HG03469 (cell line): ENCODE measurements around the gene ELOVL6.
A peak's percentile ranks its signal among the peaks of the same experiment; 100 is the strongest.
"Not testable (repeated sequence)": the region's sequence is repeated elsewhere in the genome, so short reads cannot be mapped to it uniquely, and the experiment has no call there.

Experiments used
- ATAC-seq: cut with Tn5 transposase; IDR thresholded peaks from one replicate; pipeline ENCODE4 v1.9.1; 2021; ENCODE audit warnings: mild to moderate bottlenecking, moderate library complexity, moderate number of reproducible peaks; ENCODE audit not compliant: unreplicated experiment

Gene ELOVL6

GRCh38 chr4:110198435-110199416 lies at the start of gene ELOVL6:
ELOVL6 (minus strand) TSS chr4:110198615; CDS start chr4:110198335, 280 bp downstream.
- no peak for ATAC-seq

DNA sequence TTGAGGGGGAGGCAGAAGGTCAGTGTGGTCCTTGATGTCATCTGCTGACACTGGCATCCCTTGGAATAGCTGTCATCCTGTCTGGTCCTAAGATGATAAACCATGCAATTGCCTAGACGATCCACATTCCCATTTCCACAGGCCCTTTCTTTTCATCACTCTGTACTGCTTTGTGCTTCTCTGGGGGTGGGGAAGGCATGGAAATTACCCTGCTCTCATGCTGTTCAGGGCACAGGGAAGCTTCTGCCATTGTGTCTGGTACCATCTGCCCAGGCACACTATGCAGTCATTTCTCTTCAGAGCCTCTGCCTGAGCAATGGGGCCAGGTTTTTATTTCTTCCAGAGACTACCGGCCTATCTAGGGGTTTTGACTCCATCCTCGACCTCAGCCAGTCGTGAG lies 49.7 kb upstream of the ELOVL6 start:
- ATAC-seq, result no peak

DNA sequence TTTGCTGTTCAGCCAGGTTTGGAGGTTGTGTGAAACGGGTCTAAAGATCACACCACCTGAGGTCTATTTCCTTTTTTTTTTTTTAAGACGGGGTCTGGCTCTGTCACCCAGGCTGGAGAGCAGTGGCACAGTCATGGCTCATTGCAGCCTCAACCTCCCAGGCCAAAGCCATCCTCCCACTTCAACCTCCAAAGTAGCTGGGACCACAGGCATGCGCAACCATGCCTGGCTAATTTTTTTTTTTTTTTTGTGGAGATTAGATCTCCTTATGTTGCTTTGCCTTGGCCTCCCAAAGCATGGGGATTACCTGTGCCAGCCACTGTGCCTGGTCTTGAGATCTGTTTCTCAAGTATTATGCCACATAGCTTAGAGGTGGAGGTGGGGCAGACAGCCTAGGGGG lies 49.2 kb upstream of the ELOVL6 start:
- no peak for ATAC-seq

DNA sequence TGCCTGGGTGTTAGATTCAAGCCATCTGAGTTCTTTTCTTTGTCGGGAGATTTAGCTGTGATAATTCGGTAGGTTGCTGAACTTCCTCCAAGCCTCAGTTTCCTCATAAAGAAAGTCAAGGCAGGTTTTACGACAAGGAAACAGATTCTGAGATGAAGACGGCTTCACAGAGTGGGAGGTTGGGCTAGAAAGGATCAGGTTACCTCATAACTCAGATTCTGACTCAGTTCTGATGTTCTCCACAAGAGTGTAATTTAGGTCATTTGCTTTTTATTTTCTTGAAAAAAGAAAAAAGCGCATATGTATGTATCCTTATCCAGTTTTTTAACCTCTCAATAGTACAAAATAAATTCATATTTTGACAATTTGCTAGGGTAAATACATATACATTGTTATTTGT lies 47.2 kb upstream of the ELOVL6 start:
- no peak for ATAC-seq

GRCh38 chr4:110236324-110236723 lies 37.9 kb upstream of the ELOVL6 start:
- no peak for ATAC-seq

DNA sequence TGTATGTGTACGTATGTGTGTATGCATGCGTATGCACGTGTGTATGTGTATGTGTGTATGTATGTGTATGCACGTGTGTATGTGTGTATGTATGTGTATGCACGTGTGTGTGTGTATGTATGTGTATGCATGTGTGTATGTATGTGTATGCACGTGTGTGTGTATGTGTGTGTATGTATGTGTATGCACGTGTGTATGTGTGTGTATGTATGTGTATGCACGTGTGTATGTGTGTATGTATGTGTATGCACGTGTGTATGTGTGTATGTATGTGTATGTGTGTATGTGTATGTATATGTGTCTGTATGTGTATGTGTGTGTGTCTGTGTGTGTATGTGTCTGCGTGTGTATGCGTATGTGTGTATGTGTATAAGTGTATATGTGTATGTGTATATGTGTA lies 35.2 kb upstream of the ELOVL6 start:
- ATAC-seq, result not testable (repeated sequence)

DNA sequence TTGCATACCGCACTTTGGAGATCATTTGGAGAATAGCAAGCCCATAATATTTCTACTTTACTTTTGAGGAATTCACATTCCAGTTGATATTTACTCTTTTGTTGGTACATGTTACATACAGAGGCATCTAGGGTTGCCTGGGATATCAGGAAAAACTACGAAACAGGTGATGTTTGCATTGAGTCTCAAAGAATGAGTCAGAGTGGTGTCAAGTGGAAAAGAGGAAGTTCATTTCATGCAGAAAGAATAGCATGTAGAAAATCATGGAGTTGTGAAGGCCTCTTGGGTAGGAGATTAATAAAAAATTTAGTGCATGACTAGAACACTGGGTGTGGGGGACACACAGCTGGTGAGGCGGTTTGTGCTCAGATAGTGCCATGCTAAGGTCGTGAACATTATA lies 33.5 kb upstream of the ELOVL6 start:
- peak; percentile 51 for ATAC-seq

GRCh38 chr4:110229266-110229665 lies 30.9 kb upstream of the ELOVL6 start:
- no peak for ATAC-seq

DNA sequence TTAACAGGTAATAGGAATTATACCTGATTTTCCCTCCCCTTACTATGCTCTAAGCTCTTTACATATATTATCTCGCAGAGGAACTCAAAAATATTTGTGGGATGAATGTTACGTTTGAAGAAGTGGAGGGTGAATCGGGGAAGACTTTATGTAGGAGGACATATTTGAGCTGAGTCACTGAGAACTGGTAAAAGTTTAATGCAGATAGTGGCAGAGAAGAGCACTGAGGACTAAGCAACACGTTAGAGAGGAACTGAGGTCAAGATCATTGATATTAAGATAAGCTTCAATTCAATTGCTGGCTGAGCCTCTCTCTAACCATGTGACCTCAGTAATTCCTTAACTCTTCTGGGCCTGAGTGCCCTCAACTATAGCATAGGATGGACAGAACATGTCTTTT lies 26.4 kb upstream of the ELOVL6 start:
- no peak for ATAC-seq

GRCh38 chr4:110224142-110224541 lies 25.7 kb upstream of the ELOVL6 start:
- ATAC-seq, result no peak

DNA sequence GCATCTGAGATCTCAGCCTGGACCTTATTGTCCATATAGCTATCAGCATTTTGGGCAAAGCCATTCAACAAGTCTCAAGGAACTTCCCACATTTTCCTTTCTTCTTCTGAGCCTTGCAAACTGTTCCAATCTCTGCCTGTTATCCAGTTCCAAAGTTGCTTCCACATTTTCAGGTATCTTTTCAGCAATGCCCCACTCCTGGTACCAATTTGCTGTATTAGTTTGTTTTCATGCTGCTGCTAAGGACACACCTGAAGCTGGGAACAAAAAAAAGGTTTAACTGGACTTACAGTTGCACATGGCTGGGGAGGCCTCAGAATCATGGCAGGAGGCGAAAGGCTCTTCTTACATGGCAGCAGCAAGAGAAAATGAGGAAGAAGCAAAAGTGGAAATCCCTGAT lies 20.5 kb upstream of the ELOVL6 start:
- ATAC-seq, result not testable (repeated sequence)

- ATAC-seq, result not testable (repeated sequence)
These were observed 18.8 kb upstream of the ELOVL6 start for GRCh38 chr4:110217181-110217580.

- ATAC-seq, result no peak
These were observed 17.7 kb upstream of the ELOVL6 start for GRCh38 chr4:110216129-110216528.

DNA sequence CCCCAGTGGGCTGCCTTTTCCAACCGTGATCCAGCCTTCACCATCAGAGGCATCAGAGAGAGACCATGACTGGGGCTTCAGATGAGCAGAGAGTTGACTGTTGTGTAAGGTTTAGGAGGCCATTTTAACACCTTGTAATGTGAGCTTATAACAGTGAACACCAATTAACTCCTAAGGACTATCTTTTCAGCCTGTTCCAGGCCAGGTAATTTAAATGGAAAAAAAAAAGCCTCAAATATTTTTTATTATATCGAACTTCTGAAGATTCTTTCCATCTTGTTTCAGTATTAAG lies 13.3 kb upstream of the ELOVL6 start:
- ATAC-seq, result no peak

DNA sequence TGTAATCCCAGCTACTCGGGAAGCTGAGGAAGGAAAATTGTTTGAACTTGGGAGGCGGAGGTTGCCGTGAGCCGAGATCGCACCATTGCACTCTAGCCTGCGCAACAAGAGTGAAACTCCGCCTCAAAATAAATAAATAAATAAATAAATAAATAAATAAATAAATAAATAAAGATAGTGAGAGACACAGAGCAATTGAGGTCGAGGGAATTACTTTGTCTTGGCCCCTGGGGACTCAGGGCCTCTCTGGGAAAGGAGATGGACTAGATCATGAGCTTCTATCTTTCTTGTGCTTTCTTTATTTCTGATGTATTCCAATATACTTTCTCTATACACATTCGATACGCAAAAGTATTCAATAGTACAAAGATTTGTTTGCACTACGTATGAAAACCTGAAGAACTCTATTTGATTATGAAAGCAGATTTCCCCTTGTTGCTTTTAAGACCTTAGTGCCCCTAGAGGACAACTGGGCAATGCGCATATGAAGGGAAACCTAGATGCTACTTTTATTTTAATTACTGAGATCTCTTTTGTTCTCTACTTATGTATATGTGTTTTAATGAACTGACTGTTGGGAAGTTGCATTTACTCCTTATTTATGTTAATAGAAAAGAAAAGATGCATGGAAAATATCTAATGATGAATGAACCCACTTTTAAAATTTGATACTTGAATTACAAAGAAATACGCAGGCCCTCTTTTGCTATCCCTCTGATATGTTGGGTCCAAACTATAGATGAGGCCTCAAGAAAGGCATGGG lies 12.8 kb upstream of the ELOVL6 start:
- ATAC-seq, result peak; percentile 66

DNA sequence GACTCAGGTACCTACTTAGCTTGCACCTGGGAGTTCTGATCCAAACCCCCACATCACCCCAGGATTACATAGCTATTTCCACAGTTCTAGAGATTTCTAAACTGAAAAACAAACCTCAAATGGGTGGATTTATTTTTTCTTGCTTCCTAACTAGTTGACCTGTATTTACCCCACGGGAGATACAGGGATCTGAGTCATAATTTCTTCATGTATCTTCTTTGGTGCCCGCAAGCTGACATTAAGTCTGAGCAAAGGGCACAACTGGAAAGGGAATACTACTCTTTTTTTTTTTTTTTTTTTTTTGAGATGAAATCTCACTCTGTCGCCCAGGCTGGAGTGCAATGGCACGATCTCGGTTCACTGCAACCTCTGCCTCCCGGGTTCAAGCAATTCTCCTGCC lies 10.0 kb upstream of the ELOVL6 start:
- no peak for ATAC-seq

GRCh38 chr4:110207233-110207632 lies 8.8 kb upstream of the ELOVL6 start:
- ATAC-seq, result no peak

DNA sequence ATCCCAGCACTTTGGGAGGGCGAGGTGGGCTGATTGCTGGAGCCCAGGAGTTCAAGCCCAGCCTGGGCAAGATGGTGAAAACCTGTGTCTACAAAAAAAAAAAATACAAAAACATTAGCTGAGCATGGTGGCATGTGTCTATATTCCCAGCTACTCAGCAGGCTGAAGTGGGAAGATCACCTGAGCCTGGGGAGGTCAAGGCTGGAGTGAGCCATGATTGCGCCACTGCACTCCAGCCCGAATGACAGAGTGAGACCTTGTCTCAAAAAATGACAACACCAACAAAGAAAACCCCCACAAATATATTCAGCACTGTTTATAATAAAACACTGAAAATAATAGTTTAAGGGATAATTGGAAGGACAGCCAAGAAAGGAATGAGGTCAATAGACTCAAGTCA lies 3.6 kb upstream of the ELOVL6 start:
- ATAC-seq, result no peak

DNA sequence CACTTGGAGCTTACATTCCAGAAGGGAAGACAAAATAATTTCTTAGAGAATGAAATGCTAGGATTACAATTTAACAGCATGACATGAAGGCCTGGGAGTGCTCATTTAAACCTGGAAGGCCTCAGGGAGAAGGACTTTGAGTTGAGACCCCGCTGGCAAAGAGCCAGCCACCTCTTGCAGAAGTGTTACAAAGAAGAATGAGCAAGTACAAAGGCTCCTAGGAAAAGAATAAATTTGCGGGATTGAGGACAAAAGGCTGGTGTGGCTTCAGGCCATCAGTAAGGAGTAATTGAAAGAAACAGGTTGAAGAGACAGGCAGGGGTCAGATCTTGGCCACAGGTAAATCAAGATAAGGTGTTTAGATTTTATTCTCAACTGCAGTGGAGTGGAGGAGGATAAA lies 3.1 kb upstream of the ELOVL6 start:
- no peak for ATAC-seq

DNA sequence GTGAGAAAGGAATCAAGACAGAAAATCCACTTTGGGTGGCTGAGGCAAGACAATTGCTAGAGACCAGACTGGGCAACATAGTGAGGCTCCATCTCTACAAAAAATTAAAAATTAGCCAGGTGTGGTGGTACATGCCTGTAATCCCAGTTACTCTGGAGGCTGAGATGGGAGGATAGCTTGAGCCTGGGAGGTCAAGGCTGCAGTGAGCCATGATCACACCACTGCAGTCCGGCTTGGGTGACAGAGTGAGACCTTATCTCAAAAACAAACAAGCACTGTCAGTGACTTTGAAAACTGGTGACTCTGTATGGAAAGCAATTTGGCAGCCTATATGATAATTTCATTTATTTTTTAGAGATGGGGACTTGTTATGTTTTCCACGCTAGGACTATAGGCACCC lies 2.3 kb upstream of the ELOVL6 start:
- no peak for ATAC-seq

DNA sequence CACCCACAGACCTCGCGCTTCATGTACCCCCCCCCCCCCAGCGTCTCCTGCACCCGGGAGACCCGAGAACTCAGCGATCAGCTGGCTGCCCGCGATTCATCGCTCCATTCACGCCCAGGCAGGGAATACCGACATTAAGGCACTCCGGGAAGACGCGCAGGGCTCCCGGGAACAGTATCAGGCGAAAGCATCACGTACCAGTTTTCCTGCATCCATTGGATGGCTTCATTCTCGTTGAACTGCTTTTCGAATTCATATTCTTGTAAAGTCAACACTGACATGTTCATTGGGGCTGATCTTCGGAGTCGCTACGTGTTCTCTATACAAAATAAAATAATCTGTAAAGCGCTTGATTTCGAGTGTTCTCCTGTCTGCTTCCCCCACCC lies 373 bp downstream of the ELOVL6 start:
- ATAC-seq, result no peak

GRCh38 chr4:110197529-110198042 lies 829 bp downstream of the ELOVL6 start:
- ATAC-seq, result no peak
